Caco-2 (cell line): ENCODE results near the gene ZBTB47. TPM values are rescaled to one million over a fixed set of nuclear protein-coding genes. Genes with fewer than 3 reads are reported as not detected.

ENCODE experiments used
- BruUV-seq: library from RNA; stranded (reverse); fragments of 400-500 nt; replicated peaks from 2 replicates; lab custom pipeline; 2021; lab: Mats Ljungman, UMichigan
- CTCF ChIA-PET: fragments of 300-600 bp; sonication (Branson Sonifier 250); formaldehyde crosslinking; loops from one replicate; lab custom pipeline; 2022; ENCODE audit warnings: antibody characterized with exemption; lab: Charles Lee
- POLR2A ChIA-PET: fragments of 300-600 bp; sonication (Branson Sonifier 250); formaldehyde crosslinking; loops from one replicate; lab custom pipeline; 2022; ENCODE audit warnings: antibody characterized with exemption; lab: Charles Lee
- DNase-seq, 2 experiments: peaks; one replicate each; pipeline versions ENCODE4 v3.0.0 to v3.0.0-alpha.2; 2020 to 2022
- H3K27me3 ChIP-seq: replicated peaks from 2 replicates; pipeline ENCODE4 v1.6.0; 2011; ENCODE audit warnings: low read length; ENCODE audit not compliant: control insufficient read depth, insufficient read depth
- H3K36me3 ChIP-seq: 2 replicates; pipeline ENCODE4 v1.5.1; 2011; ENCODE audit warnings: low read length; ENCODE audit not compliant: control insufficient read depth, insufficient read depth
- H3K4me1 ChIP-seq: fragments of 250-450 bp; sonication (Bioruptor Pico); 2 replicates; pipeline ENCODE4 v1.5.1; 2020; ENCODE audit warnings: mild to moderate bottlenecking
- H3K4me3 ChIP-seq: 2 replicates; pipeline ENCODE4 v1.5.1; 2011; ENCODE audit warnings: low read depth, mild to moderate bottlenecking, control low read depth, low read length
- H3K9me3 ChIP-seq: fragments of 250-450 bp; sonication (Bioruptor Pico); 2 replicates; pipeline ENCODE4 v1.5.1; 2020; ENCODE audit warnings: mild to moderate bottlenecking, moderate library complexity
- H3K27ac Mint-ChIP-seq: one replicate; pipeline ENCODE4 v1.8.0; 2022; ENCODE audit warnings: mixed read lengths; ENCODE audit not compliant: unreplicated experiment
- H3K27me3 Mint-ChIP-seq: one replicate; pipeline ENCODE4 v1.8.0; 2022; ENCODE audit warnings: mixed read lengths; ENCODE audit not compliant: insufficient read depth, unreplicated experiment
- H3K36me3 Mint-ChIP-seq: one replicate; pipeline ENCODE4 v1.8.0; 2022; ENCODE audit warnings: mild to moderate bottlenecking, mixed read lengths; ENCODE audit not compliant: insufficient read depth, unreplicated experiment
- H3K4me1 Mint-ChIP-seq: one replicate; pipeline ENCODE4 v1.8.0; 2022; ENCODE audit warnings: low read depth, mixed read lengths; ENCODE audit not compliant: unreplicated experiment
- H3K4me3 Mint-ChIP-seq: one replicate; pipeline ENCODE4 v1.8.0; 2022; ENCODE audit warnings: mild to moderate bottlenecking, moderate library complexity, mixed read lengths; ENCODE audit not compliant: unreplicated experiment
- H3K9me3 Mint-ChIP-seq: one replicate; pipeline ENCODE4 v1.8.0; 2022; ENCODE audit warnings: mixed read lengths; ENCODE audit not compliant: unreplicated experiment
- intact Hi-C: fragments of 100-400 bp; cut with micrococcal nuclease; formaldehyde crosslinking; loops from one replicate; pipeline ENCODE4 v1.10.0; 2022; ENCODE audit not compliant: unreplicated experiment
- total RNA-seq: library from RNA; stranded (reverse); gene quantifications from 2 replicates; pipeline ENCODE4 v1.2.3, GENCODE V29; 2022
- TF ChIP-seq, protein P1 (sequence below), 2 experiments: fragments of 200-600 bp in 1 of 2; IDR thresholded peaks; 1 replicate in 1 of 2; 2 replicates in 1 of 2; pipeline versions ENCODE4 v1.5.1 to v1.8.0; 2011 to 2022; ENCODE audit warnings: antibody characterized with exemption in 1 of 2, control low read depth in 1 of 2, inconsistent platforms in 1 of 2, low read depth in 1 of 2, low read length in 1 of 2, mild to moderate bottlenecking in 1 of 2, moderate library complexity in 1 of 2; ENCODE audit not compliant: insufficient read depth in 1 of 2, severe bottlenecking in 1 of 2, unreplicated experiment in 1 of 2

The ZBTB47 gene
- total RNA-seq, 1 experiment from 2014 or later: 4.8 TPM

DNA sequence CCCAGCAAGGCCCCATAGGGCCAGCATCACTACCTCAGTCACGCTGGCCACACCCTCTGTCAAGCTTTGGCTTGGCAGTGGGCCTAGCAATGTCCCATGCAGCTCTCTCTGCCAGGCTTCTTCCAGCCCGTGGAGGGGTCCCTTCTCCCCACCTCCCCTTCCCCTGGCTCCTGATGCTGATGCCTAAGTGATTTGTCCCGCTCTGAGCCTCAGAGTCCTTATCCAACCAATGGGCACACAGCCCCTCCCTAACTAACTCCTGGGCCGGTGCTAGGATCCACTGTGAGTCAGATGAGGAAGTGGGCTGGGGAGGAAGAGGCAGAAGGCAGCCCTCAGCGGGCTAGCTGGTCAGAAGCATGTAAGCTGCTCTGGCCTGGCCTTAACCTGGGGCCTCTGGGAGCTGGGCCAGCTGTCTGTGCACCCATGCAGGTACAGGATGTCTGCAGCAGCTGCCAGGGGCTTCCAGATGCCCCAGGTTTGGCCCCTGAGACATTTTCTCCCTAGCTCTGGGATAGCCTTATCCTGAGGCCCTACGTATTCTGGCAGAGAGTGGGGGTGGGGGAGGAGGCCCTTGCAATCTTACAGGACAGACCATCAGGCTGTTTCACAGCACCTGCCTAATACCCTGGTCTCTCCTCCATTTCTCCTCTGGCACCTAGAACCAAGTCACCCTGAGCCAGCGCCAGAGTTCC lies 740 bp upstream of the ZBTB47 start:
- BruUV-seq: no TSS peak
- ChIA-PET CTCF (interaction anchor here (0.6 kb wide), 1 partner anchor 403 kb away, joined by 3 read pairs; no protein-coding TSS in a partner anchor), POLR2A (no interaction called here)
- intact Hi-C loops: loop anchor here (5.0 kb wide), 2 partner anchors 50 to 70 kb away; partner anchors contain the start of genes NKTR and SEC22C
- Histone ChIP-seq H3K9me3 (no peaks in the 10 kb centered on the region), H3K27me3 (no peaks in the 10 kb centered on the region), H3K4me3 (peak overlapping the region; percentile 79; the same call in 1 of the 2 replicates), H3K36me3 (no peaks in the 10 kb centered on the region; the same call in 1 of the 2 replicates), H3K4me1 (peaks cover 19% of the 10 kb centered on the region)
- no peak for DNase-seq
- Mint-ChIP-seq H3K27ac (peak overlapping the region; percentile 73), H3K27me3 (no peaks in the 10 kb centered on the region), H3K4me1 (no peaks in the 10 kb centered on the region), H3K36me3 (peaks cover 48% of the 10 kb centered on the region), H3K4me3 (peak overlapping the region; percentile 86), H3K9me3 (no peaks in the 10 kb centered on the region)
- TF ChIP-seq, protein P1, sequence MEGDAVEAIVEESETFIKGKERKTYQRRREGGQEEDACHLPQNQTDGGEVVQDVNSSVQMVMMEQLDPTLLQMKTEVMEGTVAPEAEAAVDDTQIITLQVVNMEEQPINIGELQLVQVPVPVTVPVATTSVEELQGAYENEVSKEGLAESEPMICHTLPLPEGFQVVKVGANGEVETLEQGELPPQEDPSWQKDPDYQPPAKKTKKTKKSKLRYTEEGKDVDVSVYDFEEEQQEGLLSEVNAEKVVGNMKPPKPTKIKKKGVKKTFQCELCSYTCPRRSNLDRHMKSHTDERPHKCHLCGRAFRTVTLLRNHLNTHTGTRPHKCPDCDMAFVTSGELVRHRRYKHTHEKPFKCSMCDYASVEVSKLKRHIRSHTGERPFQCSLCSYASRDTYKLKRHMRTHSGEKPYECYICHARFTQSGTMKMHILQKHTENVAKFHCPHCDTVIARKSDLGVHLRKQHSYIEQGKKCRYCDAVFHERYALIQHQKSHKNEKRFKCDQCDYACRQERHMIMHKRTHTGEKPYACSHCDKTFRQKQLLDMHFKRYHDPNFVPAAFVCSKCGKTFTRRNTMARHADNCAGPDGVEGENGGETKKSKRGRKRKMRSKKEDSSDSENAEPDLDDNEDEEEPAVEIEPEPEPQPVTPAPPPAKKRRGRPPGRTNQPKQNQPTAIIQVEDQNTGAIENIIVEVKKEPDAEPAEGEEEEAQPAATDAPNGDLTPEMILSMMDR (IDR thresholded peaks at IDR 0.05; ENCODE audit: insufficient read depth in 1 of 2, low read depth in 1 of 2, low read length in 1 of 2, severe bottlenecking in 1 of 2, unreplicated experiment in 1 of 2): no peak

DNA sequence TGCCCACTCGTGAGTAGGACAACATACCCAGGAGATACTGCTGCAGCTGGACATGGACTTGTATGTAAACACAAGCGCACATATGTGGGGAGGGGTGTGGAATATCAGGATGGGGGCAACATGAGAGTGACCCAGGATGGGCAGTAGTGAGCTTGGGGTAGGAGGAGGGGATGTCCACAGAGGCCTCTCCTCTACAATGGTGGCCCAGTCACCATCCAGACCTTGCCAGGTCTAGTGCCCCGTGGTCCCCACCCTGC lies 266 bp upstream of the ZBTB47 start:
- POLR2A ChIA-PET: no interaction called here
- Histone ChIP-seq H3K36me3 (no peaks in the 10 kb centered on the region; the same call in 1 of the 2 replicates), H3K9me3 (no peaks in the 10 kb centered on the region), H3K4me1 (peaks cover 19% of the 10 kb centered on the region), H3K4me3 (peak overlapping the region; percentile 79), H3K27me3 (no peaks in the 10 kb centered on the region)
- no TSS peak for BruUV-seq
- TF ChIP-seq, protein P1 (IDR thresholded peaks at IDR 0.05; ENCODE audit: insufficient read depth in 1 of 2, low read depth in 1 of 2, low read length in 1 of 2, severe bottlenecking in 1 of 2, unreplicated experiment in 1 of 2): no peak
- intact Hi-C loops: loop anchor here (5.0 kb wide), 2 partner anchors 51 to 71 kb away; partner anchors contain the start of genes NKTR and SEC22C
- Mint-ChIP-seq H3K4me1 (no peaks in the 10 kb centered on the region), H3K9me3 (no peaks in the 10 kb centered on the region), H3K36me3 (peaks cover 43% of the 10 kb centered on the region), H3K4me3 (peak overlapping the region; percentile 86), H3K27me3 (no peaks in the 10 kb centered on the region), H3K27ac (peak overlapping the region; percentile 73)
- CTCF ChIA-PET: interaction anchor here (0.5 kb wide), 1 partner anchor 10 kb away, joined by 3 read pairs; no protein-coding TSS in a partner anchor
- no peak for DNase-seq

DNA sequence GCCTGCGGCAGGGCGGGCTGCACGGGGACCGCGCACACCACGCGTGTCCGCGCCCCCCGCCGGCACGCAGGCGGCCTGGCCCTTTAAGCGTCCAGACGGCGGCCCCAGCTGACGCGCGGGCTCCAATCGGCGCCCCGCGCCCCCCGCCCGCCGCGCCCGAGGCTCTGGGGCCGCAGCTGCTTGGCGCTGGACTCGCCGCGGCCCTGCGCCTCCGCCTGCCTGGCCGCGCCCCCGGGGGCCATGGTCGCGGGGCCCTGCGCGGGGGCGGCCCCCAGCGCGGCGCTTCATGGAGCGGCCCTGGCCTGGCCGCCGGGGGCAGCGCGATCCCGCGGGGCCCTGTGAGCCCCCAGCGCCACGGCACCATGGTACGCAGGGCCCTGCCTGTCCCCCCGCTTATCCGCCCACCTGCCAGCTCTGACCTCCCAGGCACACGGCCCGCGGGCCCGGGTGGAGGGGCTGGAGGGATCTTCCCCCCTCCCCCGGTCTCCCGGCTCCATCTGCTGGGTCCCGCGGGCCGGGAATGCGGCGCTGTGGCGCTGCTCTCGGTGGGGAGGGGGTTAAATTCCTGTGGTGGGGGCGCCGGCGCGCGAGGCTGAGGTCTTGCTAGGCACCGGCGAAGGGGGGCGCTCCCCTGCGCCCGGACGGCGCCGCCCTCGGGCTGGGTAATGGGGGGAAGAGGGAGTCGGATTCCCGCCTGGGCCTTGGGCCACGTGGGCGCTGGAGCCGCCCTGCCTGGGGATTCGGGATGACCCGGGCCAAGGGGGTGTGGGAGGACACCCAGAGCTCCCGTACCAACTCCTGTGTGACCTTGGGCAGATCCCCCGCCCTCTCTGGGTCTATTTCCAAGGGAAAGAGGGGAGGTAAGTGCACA lies 1.1 kb downstream of the ZBTB47 start:
- no peaks in the 10 kb centered on the region for H3K27me3 ChIP-seq
- H3K4me3 Mint-ChIP-seq: peak overlapping the region; percentile 86
- ChIA-PET POLR2A (interaction anchor here (1.2 kb wide), 1 partner anchor 64 kb away, joined by 3 read pairs; the partner anchor contains the start of gene SS18L2), CTCF (interaction anchor here (0.6 kb wide), 1 partner anchor 21 kb away, joined by 3 read pairs; no protein-coding TSS in a partner anchor)
- no TSS peak for BruUV-seq
- TF ChIP-seq, protein P1 (IDR thresholded peaks at IDR 0.05; ENCODE audit: insufficient read depth in 1 of 2, low read depth in 1 of 2, low read length in 1 of 2, severe bottlenecking in 1 of 2, unreplicated experiment in 1 of 2): peak in 1 of 2 experiments; percentile 34
- no peaks in the 10 kb centered on the region for H3K9me3 Mint-ChIP-seq
- H3K36me3 Mint-ChIP-seq: peaks cover 33% of the 10 kb centered on the region
- H3K27ac Mint-ChIP-seq: no peak overlapping the region
- intact Hi-C loops: loop anchor here (5.0 kb wide), 2 partner anchors 52 to 72 kb away; partner anchors contain the start of genes NKTR and SEC22C
- no peaks in the 10 kb centered on the region for H3K9me3 ChIP-seq
- DNase-seq: peak; percentile 64 to 74
- no peaks in the 10 kb centered on the region for H3K4me1 Mint-ChIP-seq
- H3K27me3 Mint-ChIP-seq: no peaks in the 10 kb centered on the region
- peaks cover 19% of the 10 kb centered on the region for H3K4me1 ChIP-seq
- H3K4me3 ChIP-seq: peak overlapping the region; percentile 79
- no peaks in the 10 kb centered on the region; the same call in 1 of the 2 replicates for H3K36me3 ChIP-seq
